Kidney capillary endothelial cell (primary cell): Measurements from ENCODE around the gene MAT2A.
A peak's percentile ranks its signal among the peaks of the same experiment; 100 is the strongest.
"Not testable (repeated sequence)": the region's sequence is repeated elsewhere in the genome, so short reads cannot be mapped to it uniquely, and the experiment has no call there.

Experiments used
- DNase-seq: peaks from one replicate; pipeline ENCODE4 v3.0.0-alpha.2; 2018; ENCODE audit warnings: low spot score

The MAT2A gene

GRCh38 chr2:85547859-85548607 is 9.1 kb downstream of the MAT2A start:
- no peak for DNase-seq

- DNase-seq = no peak
These were observed 9.6 kb downstream of the MAT2A start for GRCh38 chr2:85548608-85548900.

- no peak for DNase-seq
These were observed 10.1 kb downstream of the MAT2A start for GRCh38 chr2:85549095-85549494.

GRCh38 chr2:85549826-85550225 is 10.9 kb downstream of the MAT2A start:
- DNase-seq = no peak

GRCh38 chr2:85550486-85550885 is 11.5 kb downstream of the MAT2A start:
- no peak for DNase-seq

- DNase-seq = peak; percentile 76
These were observed 13.0 kb downstream of the MAT2A start for GRCh38 chr2:85551698-85552678.

GRCh38 chr2:85553184-85553583 is 14.2 kb downstream of the MAT2A start:
- no peak for DNase-seq

- no peak for DNase-seq
These were observed 16.1 kb downstream of the MAT2A start for GRCh38 chr2:85554980-85555612.

- DNase-seq = no peak
These were observed 18.2 kb downstream of the MAT2A start for GRCh38 chr2:85557130-85557529.

- no peak for DNase-seq
These were observed 19.2 kb downstream of the MAT2A start for GRCh38 chr2:85558160-85558559.

- not testable (repeated sequence) for DNase-seq
These were observed 21.4 kb downstream of the MAT2A start for GRCh38 chr2:85560403-85560726.

GRCh38 chr2:85560812-85561279 is 21.9 kb downstream of the MAT2A start:
- DNase-seq = no peak

- peak; percentile 90 for DNase-seq
These were observed 22.6 kb downstream of the MAT2A start, which contains the start of gene GGCX for GRCh38 chr2:85561280-85562212. Gene GGCX, minus strand, starts transcription at chr2:85561493. Its CDS starts 65 bp downstream, at chr2:85561428.

GRCh38 chr2:85564144-85564563 is 25.2 kb downstream of the MAT2A start:
- no peak for DNase-seq

- no peak for DNase-seq
These were observed 27.3 kb downstream of the MAT2A start for GRCh38 chr2:85566265-85566664.

- DNase-seq = no peak
These were observed 36.8 kb downstream of the MAT2A start for GRCh38 chr2:85575739-85576138.

- no peak for DNase-seq
These were observed 38.1 kb downstream of the MAT2A start for GRCh38 chr2:85577063-85577385.

- DNase-seq = no peak
These were observed 38.6 kb downstream of the MAT2A start, which contains the start of gene VAMP8 for GRCh38 chr2:85577386-85578242. Gene VAMP8, plus strand, starts transcription at chr2:85577586. Its CDS starts 61 bp downstream, at chr2:85577647.

GRCh38 chr2:85578243-85579180 is 39.5 kb downstream of the MAT2A start:
- no peak for DNase-seq
